ENCODE data around the gene CTBP1.

CTBP1 gene

DNA sequence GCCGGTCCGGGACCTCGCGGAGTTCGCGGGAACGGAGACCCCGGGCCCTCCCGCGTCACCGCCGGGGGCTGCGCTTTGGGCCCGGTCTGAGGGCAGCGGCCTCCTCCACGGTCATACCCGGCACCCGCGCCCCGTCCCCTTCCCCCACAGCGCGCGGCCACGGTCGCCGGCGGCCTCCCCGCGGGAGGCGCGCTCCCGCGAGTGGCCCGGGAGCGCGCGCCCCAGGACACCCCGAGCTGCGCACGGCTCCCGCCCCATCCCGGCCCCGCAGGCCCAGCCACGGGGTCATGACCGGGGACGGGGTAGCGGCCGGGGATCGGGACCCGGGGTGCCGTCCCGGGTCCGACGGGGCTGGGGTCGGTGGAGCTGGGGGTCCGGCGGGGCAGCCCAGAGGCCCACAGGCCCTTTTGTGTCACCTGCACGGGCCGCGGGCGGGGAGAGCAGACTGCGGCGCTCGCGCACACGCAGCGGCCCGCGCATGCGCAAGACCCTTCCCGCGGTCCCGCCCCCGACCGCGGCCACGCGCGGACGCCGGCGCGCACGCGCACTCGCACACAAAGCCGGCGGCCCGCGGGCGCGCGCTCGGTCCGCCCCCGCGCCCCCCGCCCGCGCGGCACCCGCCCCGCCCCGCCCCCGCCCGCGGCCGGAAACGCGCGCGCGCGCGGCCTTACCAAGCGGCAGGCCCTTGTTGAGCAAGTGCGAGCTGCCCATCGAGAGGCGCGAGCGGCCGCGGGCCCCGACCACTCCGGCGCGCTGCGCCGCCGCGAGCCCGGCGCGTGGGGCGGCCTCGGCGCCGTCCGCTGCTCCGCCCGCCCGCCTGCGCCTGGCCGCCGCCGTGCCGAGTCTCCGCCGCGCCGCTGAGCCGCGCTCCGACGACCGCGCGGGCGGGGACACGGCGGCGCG is at the start of gene CTBP1:
Gene CTBP1 (minus strand): TSS at position 886 of the 903 bp plus-strand sequence. CDS start 7,799 bp downstream, outside the sequence.
- DNase-seq (ENCODE audit: extremely low read depth, insufficient read length), result peak; percentile 93
- no peaks in the 10 kb centered on the region; the same call in none of the 2 replicates for H3K36me3 ChIP-seq (ENCODE audit: control insufficient read depth, insufficient read depth, low read length)
- no peak for TF ChIP-seq CTCF (IDR thresholded peaks at IDR 0.05; ENCODE audit: insufficient read depth, low read length, poor library complexity, severe bottlenecking)
- H3K4me3 ChIP-seq (replicated peaks; ENCODE audit: low read depth, low read length), result peak within 1 kb of the TSS; percentile 90
- H3K27me3 ChIP-seq (replicated peaks; ENCODE audit: control insufficient read depth, insufficient read depth, low read length), result no peaks in the 10 kb centered on the region

GRCh38 chr4:1298461-1298860 is 49.5 kb upstream of the CTBP1 start:
- Histone ChIP-seq H3K27me3 (replicated peaks; ENCODE audit: control insufficient read depth, insufficient read depth, low read length) (no peaks in the 10 kb centered on the region), H3K4me3 (replicated peaks; ENCODE audit: low read depth, low read length) (no peak overlapping the region), H3K36me3 (ENCODE audit: control insufficient read depth, insufficient read depth, low read length) (peaks cover 20% of the 10 kb centered on the region)
- no peak for DNase-seq (ENCODE audit: extremely low read depth, insufficient read length)
- TF ChIP-seq CTCF (IDR thresholded peaks at IDR 0.05; ENCODE audit: insufficient read depth, low read length, poor library complexity, severe bottlenecking), result no peak

DNA sequence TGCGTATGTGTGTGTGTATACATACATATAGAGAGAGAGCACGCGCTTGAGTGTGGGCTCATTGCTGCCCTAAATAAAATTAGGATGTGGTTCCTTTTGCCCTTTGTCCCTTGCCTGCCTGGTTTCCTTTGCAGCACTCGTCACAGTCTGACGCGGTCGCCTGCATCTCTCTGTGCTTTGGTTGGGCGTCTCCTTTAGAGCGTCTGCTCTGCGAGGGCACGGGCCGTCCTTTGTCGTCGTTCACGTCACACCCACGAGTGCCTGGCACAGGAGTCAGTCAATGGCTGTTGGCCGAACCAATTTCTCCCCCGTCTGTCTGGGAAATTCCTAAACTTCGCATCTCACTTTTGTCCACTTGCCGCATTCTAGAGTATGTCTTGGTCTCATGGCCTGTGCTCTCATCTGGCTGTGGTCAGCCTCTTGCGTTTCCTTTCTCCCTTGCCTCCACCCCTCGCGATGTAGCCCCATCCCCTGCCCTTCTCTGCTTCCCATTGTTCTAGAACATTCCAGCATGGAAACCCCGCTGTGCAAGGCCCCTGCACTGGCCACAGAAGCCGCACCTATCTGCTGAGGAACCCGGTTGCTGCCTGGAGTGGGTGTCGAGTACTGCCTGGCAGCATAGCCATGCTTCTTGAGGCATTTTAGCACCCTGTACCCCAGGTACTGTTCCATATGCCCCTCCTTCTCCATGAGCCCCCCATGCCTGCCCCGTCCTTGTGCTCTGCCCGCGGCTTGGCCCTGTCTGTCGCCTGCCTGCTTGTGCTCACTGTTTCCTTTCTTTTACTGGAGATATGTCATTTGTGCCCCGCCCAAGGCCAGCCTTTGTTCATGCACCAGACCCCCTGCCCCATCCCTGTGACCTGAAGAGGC is 48.8 kb upstream of the CTBP1 start:
- no peak overlapping the region for H3K4me3 ChIP-seq (replicated peaks; ENCODE audit: low read depth, low read length)
- no peak for TF ChIP-seq CTCF (IDR thresholded peaks at IDR 0.05; ENCODE audit: insufficient read depth, low read length, poor library complexity, severe bottlenecking)
- H3K27me3 ChIP-seq (replicated peaks; ENCODE audit: control insufficient read depth, insufficient read depth, low read length), result no peaks in the 10 kb centered on the region
- H3K36me3 ChIP-seq (ENCODE audit: control insufficient read depth, insufficient read depth, low read length), result peaks cover 20% of the 10 kb centered on the region
- DNase-seq (ENCODE audit: extremely low read depth, insufficient read length), result no peak

DNA sequence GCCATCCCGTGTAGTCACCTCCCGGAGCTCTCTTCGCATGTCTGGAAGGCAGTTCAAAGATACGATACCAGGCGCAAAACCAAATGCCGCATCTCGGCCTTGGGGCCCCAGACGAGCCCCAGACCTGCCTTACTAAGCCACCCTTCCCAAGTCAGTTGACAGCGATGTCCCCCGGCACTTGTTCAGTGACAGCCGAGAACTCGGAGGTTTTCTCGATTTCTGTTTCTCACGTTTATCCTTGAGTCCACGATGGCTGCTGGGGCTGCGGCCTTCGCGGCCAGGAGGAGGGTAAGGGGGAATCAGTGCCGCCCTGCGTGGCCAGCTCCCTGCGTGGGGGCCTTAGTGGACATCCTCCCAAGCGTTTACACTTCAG is 48.1 kb upstream of the CTBP1 start:
- no peak overlapping the region for H3K4me3 ChIP-seq (replicated peaks; ENCODE audit: low read depth, low read length)
- no peak for DNase-seq (ENCODE audit: extremely low read depth, insufficient read length)
- H3K27me3 ChIP-seq (replicated peaks; ENCODE audit: control insufficient read depth, insufficient read depth, low read length), result no peaks in the 10 kb centered on the region
- peaks cover 23% of the 10 kb centered on the region for H3K36me3 ChIP-seq (ENCODE audit: control insufficient read depth, insufficient read depth, low read length)
- no peak for TF ChIP-seq CTCF (IDR thresholded peaks at IDR 0.05; ENCODE audit: insufficient read depth, low read length, poor library complexity, severe bottlenecking)

DNA sequence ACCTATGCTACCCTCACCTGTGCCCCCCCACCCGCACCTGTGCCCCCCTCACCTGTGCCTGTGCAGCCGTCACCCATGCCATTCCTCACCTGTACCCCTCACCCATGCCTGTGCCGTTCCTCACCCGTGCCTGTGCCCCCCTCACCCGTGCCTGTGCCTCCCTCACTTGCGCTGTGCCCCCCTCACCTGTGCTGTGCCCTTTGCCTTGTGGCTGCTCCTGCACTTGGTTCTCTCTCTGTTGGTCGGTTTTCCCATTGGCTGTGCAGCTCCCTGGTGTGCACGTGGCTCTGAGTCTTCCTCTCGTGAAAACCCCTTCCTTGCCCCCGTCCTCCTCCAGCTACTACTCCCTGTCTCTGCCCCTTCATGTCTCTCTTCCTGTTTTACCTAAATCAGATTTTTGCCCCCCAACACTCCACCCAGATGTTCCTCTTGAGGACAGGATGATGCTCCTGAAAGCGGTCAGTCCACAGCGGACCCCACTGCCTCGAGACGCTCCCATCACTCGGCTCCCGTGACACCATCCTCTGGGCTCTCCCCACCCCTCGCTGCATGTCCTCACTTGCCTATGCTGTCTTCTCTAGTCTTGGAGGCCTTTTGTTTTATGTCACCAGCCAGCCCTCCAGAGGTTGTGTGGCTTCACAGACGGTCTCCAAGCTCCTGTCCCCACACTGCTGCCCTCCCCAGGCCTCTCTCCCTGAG is 47.5 kb upstream of the CTBP1 start:
- no peak for DNase-seq (ENCODE audit: extremely low read depth, insufficient read length)
- peaks cover 24% of the 10 kb centered on the region for H3K36me3 ChIP-seq (ENCODE audit: control insufficient read depth, insufficient read depth, low read length)
- no peak overlapping the region for H3K4me3 ChIP-seq (replicated peaks; ENCODE audit: low read depth, low read length)
- H3K27me3 ChIP-seq (replicated peaks; ENCODE audit: control insufficient read depth, insufficient read depth, low read length), result no peaks in the 10 kb centered on the region
- no peak for TF ChIP-seq CTCF (IDR thresholded peaks at IDR 0.05; ENCODE audit: insufficient read depth, low read length, poor library complexity, severe bottlenecking)
